CD14-positive monocyte (primary cell): ENCODE results near the gene PRRG1. TPM values are rescaled to one million over a fixed set of nuclear protein-coding genes. Genes with fewer than 3 reads are reported as not detected.
"Not testable (repeated sequence)": the region's sequence is repeated elsewhere in the genome, so short reads cannot be mapped to it uniquely, and the experiment has no call there.

Source experiments
- DNase-seq, 3 donors: peaks; one replicate each; pipeline ENCODE4 v3.0.0-alpha.2; 2011 to 2022
- H2AFZ ChIP-seq: 2 replicates; pipeline ENCODE4 v1.6.0; 2012; ENCODE audit warnings: mild to moderate bottlenecking, low read depth, low read length, inconsistent platforms; ENCODE audit not compliant: insufficient read depth, poor library complexity, severe bottlenecking
- H3K27ac ChIP-seq, 2 donors: 1 replicate in 1 of 2; 2 replicates in 1 of 2; pipeline ENCODE4 v1.5.1; 2012 to 2013; ENCODE audit warnings: low read length in 2 of 2, control low read depth in 1 of 2, inconsistent platforms in 1 of 2, low read depth in 1 of 2, mild to moderate bottlenecking in 1 of 2
- H3K27me3 ChIP-seq, 2 donors: one replicate each; pipeline versions ENCODE4 v1.6.0 to v1.6.1; 2011 to 2013; ENCODE audit warnings: low read length in 2 of 2; ENCODE audit not compliant: control insufficient read depth in 2 of 2, insufficient read depth in 2 of 2
- H3K36me3 ChIP-seq, 2 donors: replicated peaks in 1 of 2; 1 replicate in 1 of 2; 2 replicates in 1 of 2; pipeline versions ENCODE4 v1.5.1 to v1.6.1; 2012 to 2013; ENCODE audit warnings: low read length in 2 of 2, control low read depth in 1 of 2, inconsistent platforms in 1 of 2, mild to moderate bottlenecking in 1 of 2; ENCODE audit not compliant: insufficient read depth in 2 of 2, control insufficient read depth in 1 of 2
- H3K4me1 ChIP-seq, 2 donors: 1 replicate in 1 of 2; 2 replicates in 1 of 2; pipeline versions ENCODE4 v1.5.1 to v1.6.1; 2012 to 2013; ENCODE audit warnings: low read length in 2 of 2, control low read depth in 1 of 2, inconsistent platforms in 1 of 2, mild to moderate bottlenecking in 1 of 2, moderate library complexity in 1 of 2; ENCODE audit not compliant: insufficient read depth in 2 of 2, control insufficient read depth in 1 of 2
- H3K4me2 ChIP-seq: replicated peaks from 2 replicates; pipeline ENCODE3; 2012; ENCODE audit warnings: low read length, moderate library complexity, mild to moderate bottlenecking; ENCODE audit not compliant: poor library complexity, severe bottlenecking; ENCODE audit errors: extremely low read depth
- H3K4me3 ChIP-seq, 3 experiments: fragments of 200-600 bp in 1 of 3; sonication (generic) in 1 of 3; replicated peaks in 1 of 3; 1 replicate in 2 of 3; 2 replicates in 1 of 3; pipeline ENCODE4 v1.5.1; 2011 to 2013; ENCODE audit warnings: low read length in 3 of 3, mild to moderate bottlenecking in 3 of 3, control low read depth in 2 of 3, low read depth in 2 of 3, inconsistent platforms in 1 of 3, moderate library complexity in 1 of 3
- H3K79me2 ChIP-seq: 2 replicates; pipeline ENCODE4 v1.6.0; 2012; ENCODE audit warnings: mild to moderate bottlenecking, control low read depth, inconsistent platforms, low read length, moderate library complexity; ENCODE audit not compliant: insufficient read depth
- H3K9ac ChIP-seq: 2 replicates; pipeline ENCODE4 v1.6.0; 2017; ENCODE audit warnings: low read length, mild to moderate bottlenecking; ENCODE audit not compliant: insufficient read depth, poor library complexity, severe bottlenecking
- H3K9me3 ChIP-seq, 2 donors: replicated peaks in 1 of 2; 1 replicate in 1 of 2; 2 replicates in 1 of 2; pipeline versions ENCODE4 v1.5.1 to v1.6.1; 2012 to 2013; ENCODE audit warnings: low read length in 2 of 2, control low read depth in 1 of 2; ENCODE audit not compliant: control insufficient read depth in 1 of 2, insufficient read depth in 1 of 2
- H4K20me1 ChIP-seq: 2 replicates; pipeline ENCODE4 v1.6.0; 2012; ENCODE audit warnings: mild to moderate bottlenecking, low read length, control low read depth, moderate library complexity; ENCODE audit not compliant: insufficient read depth
- H3K27ac Mint-ChIP-seq, 7 donors: one replicate each; pipeline ENCODE4 v1.8.0; 2020; ENCODE audit warnings: mild to moderate bottlenecking in 7 of 7, mixed read lengths in 7 of 7, moderate library complexity in 6 of 7, inconsistent platforms in 2 of 7
- H3K27me3 Mint-ChIP-seq, 3 donors: one replicate each; pipeline ENCODE4 v1.8.0; 2021 to 2022; ENCODE audit warnings: low read depth in 3 of 3, mild to moderate bottlenecking in 3 of 3, mixed read lengths in 3 of 3, moderate library complexity in 3 of 3, inconsistent platforms in 1 of 3
- H3K36me3 Mint-ChIP-seq, 2 donors: one replicate each; pipeline ENCODE4 v1.8.0; 2020; ENCODE audit warnings: mixed read lengths in 2 of 2, inconsistent platforms in 1 of 2, mild to moderate bottlenecking in 1 of 2
- H3K4me1 Mint-ChIP-seq: one replicate; pipeline ENCODE4 v1.8.0; 2020; ENCODE audit warnings: mild to moderate bottlenecking, mixed read lengths
- H3K4me3 Mint-ChIP-seq, 2 donors: one replicate each; pipeline ENCODE4 v1.8.0; 2020; ENCODE audit warnings: mild to moderate bottlenecking in 2 of 2, mixed read lengths in 2 of 2, moderate library complexity in 1 of 2
- H3K9me3 Mint-ChIP-seq, 7 donors: one replicate each; pipeline ENCODE4 v1.8.0; 2020 to 2022; ENCODE audit warnings: mixed read lengths in 7 of 7, mild to moderate bottlenecking in 6 of 7, moderate library complexity in 6 of 7, inconsistent platforms in 2 of 7
- WGBS: methylation state at CpG from one replicate; pipeline ENCODE4 v1.1.5; 2013; ENCODE audit warnings: missing lambda C conversion rate; ENCODE audit not compliant: insufficient coverage; 5-methylcytosine and 5-hydroxymethylcytosine counted together
- intact Hi-C, 2 donors: fragments of 100-400 bp; cut with micrococcal nuclease; formaldehyde crosslinking; loops; one replicate each; pipeline versions ENCODE4 v1.15.0 to v1.15.1; 2023
- polyA plus RNA-seq, 3 donors: library from polyadenylated mRNA; depleted of rRNA in 1 of 3; unstranded in 2 of 3; stranded (reverse) in 1 of 3; fragments of 300-500 nt in 2 of 3; fragments of >200 nt in 1 of 3; fragmentation: Illumina TruSeq in 2 of 3; gene quantifications; 1 replicate in 2 of 3; 2 replicates in 1 of 3; pipeline ENCODE4 v1.2.3, GENCODE V29; 2012 to 2021
- TF ChIP-seq, protein P1 (sequence below): fragments of 200-600 bp; IDR thresholded peaks from one replicate; pipeline ENCODE4 v1.8.0; 2022; ENCODE audit warnings: antibody characterized with exemption, mild to moderate bottlenecking

PRRG1 gene
- polyA plus RNA-seq, 3 donors = 0.04 to 0.39 (median 0.14) TPM

- H3K27ac ChIP-seq = no peak overlapping the region
- TF ChIP-seq, protein P1, sequence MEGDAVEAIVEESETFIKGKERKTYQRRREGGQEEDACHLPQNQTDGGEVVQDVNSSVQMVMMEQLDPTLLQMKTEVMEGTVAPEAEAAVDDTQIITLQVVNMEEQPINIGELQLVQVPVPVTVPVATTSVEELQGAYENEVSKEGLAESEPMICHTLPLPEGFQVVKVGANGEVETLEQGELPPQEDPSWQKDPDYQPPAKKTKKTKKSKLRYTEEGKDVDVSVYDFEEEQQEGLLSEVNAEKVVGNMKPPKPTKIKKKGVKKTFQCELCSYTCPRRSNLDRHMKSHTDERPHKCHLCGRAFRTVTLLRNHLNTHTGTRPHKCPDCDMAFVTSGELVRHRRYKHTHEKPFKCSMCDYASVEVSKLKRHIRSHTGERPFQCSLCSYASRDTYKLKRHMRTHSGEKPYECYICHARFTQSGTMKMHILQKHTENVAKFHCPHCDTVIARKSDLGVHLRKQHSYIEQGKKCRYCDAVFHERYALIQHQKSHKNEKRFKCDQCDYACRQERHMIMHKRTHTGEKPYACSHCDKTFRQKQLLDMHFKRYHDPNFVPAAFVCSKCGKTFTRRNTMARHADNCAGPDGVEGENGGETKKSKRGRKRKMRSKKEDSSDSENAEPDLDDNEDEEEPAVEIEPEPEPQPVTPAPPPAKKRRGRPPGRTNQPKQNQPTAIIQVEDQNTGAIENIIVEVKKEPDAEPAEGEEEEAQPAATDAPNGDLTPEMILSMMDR = no peak
- no peaks in the 10 kb centered on the region for H3K4me1 ChIP-seq
- peaks cover 0 to 5% (median 0%) of the 10 kb centered on the region in 3 donors for H3K27me3 Mint-ChIP-seq
- no peak overlapping the region for H2AFZ ChIP-seq
- H3K9me3 Mint-ChIP-seq = peaks cover 0 to 7% (median 4%) of the 10 kb centered on the region in 7 donors
- no peak overlapping the region for H3K4me2 ChIP-seq
- H3K9ac ChIP-seq = no peak overlapping the region
- intact Hi-C loops = no loop called here
- no peaks in the 10 kb centered on the region for H3K36me3 Mint-ChIP-seq
- H3K79me2 ChIP-seq = no peaks in the 10 kb centered on the region
- H3K9me3 ChIP-seq = no peaks in the 10 kb centered on the region
- H3K36me3 ChIP-seq = no peaks in the 10 kb centered on the region
- H3K4me1 Mint-ChIP-seq = no peaks in the 10 kb centered on the region
- H3K27ac Mint-ChIP-seq = peak overlapping the region in 1 of 7 donors; percentile 34
- no peak for DNase-seq
- H3K4me3 Mint-ChIP-seq = no peak overlapping the region
- WGBS = no CpG with 5 or more reads among the region's 1 CpG
- H3K4me3 ChIP-seq = no peak overlapping the region
- H4K20me1 ChIP-seq = no peaks in the 10 kb centered on the region
- no peaks in the 10 kb centered on the region for H3K27me3 ChIP-seq
Measured at GRCh38 chrX:37455381-37455780, 106.2 kb downstream of the PRRG1 start.

DNA sequence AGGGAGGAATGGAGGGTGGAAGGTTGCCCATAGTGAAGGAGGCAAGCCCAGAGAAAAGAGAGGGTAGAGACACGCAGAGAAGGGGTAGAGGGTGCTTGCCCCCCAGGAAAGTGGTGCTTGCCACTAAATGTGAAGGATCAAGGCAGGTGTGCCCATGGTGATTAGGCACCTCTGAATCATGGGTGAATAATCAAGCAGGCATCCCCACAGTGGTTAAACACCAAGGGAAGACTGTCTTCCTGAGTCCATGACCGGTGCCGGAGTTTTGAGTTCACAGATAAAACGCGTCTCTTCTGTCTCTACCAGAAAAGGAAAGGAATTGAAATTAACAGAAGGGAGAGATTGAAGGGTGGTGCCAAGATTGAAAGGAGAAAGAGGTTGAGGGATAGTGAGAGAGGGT, 111.1 kb downstream of the PRRG1 start:
- H3K4me3 Mint-ChIP-seq, intact Hi-C loops, H3K36me3 Mint-ChIP-seq, H3K4me1 ChIP-seq, H4K20me1 ChIP-seq, H3K36me3 ChIP-seq, H2AFZ ChIP-seq, H3K9me3 ChIP-seq, H3K27ac Mint-ChIP-seq, H3K4me3 ChIP-seq, H3K27ac ChIP-seq, H3K9ac ChIP-seq, H3K4me1 Mint-ChIP-seq, H3K4me2 ChIP-seq, H3K27me3 ChIP-seq, H3K79me2 ChIP-seq, H3K27me3 Mint-ChIP-seq, DNase-seq: not testable (repeated sequence)
- peaks cover 0 to 11% (median 7%) of the 10 kb centered on the region in 7 donors for H3K9me3 Mint-ChIP-seq
- WGBS = 100% methylated on average over 1 of the region's 5 CpGs
